GM18502 (cell line): ENCODE results near the gene GPR27.

Source experiments
- ATAC-seq: cut with Tn5 transposase; IDR thresholded peaks from one replicate; pipeline ENCODE4 v1.9.1; 2021; ENCODE audit warnings: mild to moderate bottlenecking; ENCODE audit not compliant: unreplicated experiment, poor library complexity

The GPR27 gene

DNA sequence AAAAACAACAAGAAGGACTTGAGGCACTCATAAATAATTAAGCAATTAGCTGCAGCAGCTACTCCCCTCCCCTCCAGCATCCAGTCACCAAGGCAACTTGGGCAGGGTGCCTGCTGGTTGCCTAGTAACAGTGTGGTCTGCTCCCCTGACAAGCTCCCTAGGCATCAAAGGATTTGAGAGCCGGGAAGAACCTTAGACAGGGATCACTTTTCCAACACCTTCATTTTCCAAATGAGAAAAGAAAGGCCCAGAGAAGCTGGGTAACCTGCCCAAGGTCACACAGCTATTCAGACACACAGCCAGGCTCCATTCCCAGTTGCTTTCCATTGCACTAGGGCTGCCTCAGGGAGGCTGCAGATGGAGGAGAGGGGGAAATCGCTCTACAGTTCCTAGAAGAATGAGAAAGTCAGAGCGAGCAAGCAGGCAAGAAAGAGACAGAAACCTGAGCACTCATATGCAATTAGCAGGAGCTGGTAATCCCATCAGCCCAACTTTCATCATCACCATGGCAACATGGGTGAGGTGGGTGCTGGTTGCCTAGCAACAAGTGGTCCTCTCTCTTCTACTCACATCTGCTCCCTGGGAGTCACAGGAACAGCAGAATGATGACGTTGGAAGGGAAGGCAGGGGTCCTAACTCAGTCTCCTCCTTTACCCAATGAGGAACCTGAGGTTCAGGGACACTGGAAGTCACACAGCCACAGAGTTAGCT is 24.9 kb upstream of the GPR27 start:
- no peak for ATAC-seq

DNA sequence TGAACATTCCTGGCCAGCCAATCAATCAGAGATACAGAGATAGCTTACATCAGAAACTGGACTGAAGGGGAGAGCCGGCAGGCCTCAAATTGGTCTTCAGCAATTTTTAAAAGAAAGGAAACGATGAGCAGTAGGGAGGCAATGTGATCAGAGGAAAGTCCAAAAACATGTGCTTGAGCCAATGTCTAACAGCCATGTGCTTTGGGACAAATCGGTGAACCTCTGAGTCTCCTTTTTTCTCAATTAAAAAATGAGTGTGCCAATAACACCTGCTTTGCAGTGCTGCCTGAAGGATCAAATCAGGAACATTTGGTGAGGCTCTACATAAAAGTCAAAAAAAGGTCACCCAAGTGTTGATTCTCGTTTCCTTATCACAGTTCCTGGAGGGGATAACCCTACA is 21.0 kb upstream of the GPR27 start:
- no peak for ATAC-seq

DNA sequence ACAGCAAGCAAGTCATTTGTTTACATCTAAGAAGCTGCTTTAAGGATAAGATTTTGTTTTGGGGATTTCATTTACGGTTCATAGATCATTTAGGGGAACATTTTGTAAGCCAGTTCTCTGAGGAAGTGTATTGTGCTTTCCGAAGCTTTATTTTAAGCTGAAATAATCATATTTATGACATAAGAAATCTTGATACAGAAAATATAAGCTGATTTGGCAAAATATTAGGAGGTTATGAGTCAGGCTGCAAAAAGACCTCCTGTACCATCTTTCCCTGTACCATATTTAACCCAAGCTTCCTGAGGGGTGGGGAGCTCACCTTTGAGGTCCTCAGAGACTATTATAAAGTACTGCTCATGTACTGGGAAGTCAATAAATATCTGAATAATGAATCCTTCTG is 20.3 kb upstream of the GPR27 start:
- no peak for ATAC-seq

DNA sequence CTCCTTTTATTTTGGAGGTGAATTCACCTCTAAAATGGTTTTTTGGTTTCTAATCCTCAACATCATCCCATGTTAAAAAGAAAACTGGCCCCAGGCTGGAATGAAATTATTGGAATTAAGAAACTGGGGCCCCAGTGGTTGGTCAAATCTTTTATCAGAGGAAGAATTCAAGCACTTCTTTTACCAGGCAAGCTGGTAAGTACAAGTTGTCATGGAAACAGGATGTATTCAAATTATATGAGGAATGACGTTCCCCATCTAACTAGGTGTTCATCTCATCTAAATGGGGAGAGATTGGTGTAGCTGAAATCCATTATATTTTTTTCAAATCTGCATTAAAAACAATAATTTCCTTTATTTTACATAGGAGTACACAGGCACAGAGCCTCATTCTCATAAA is 18.8 kb upstream of the GPR27 start:
- no peak for ATAC-seq

DNA sequence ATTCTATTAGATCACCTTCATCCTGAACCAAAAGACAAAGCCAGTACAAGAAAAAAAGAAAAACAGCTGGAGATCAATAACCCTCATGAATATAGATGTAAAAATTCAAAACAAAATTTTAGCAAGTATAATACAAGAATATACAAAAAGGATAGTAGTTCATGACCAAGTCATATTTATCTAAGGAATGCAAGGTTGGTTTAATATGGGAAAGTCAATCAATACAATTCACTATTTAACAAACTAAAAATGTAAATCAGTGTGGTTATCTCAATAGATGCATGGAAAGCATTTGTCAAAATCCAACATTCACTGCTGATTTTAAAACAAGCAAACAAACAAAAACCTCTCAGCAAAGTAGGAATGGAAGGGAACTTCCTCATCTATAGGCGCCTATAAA is 11.0 kb upstream of the GPR27 start:
- no peak for ATAC-seq

DNA sequence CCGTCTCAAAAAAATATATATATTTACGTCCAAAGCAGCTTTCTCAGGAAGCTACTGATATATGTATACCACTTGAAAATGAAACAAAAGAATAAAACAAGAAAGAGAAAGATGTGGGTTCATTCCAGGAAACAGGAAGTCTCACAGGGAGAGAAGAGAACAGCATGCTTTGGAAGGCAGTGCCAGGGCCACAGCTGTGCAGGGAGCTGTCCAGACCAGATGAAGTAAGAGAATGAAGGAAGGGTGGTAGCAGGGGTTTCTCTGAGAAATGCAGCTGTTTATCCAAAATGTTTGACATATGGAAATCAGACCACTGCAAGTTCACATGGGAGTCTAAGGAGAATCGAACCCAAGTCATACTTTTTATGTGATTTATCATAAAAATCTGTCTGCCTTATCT is 8.9 kb upstream of the GPR27 start:
- no peak for ATAC-seq

DNA sequence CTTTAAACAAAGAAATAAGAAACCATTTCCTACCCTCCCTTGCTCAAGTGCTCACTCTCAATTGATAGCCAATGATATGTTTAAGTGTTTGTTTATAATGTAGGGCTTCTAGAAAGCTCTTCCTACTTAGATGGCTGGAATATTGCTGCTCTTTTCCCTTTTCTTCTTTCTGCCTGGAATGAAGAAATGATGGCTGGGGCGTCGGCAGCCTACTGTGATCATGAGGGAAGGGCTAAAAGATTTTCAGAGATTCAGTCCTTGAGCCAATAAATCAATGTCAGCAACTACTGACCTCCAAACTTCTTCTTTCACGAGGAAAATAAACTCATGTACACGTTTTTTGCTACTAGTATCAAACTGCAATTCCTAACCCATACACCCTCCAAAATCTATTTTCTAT is 2.1 kb upstream of the GPR27 start:
- ATAC-seq = no peak

DNA sequence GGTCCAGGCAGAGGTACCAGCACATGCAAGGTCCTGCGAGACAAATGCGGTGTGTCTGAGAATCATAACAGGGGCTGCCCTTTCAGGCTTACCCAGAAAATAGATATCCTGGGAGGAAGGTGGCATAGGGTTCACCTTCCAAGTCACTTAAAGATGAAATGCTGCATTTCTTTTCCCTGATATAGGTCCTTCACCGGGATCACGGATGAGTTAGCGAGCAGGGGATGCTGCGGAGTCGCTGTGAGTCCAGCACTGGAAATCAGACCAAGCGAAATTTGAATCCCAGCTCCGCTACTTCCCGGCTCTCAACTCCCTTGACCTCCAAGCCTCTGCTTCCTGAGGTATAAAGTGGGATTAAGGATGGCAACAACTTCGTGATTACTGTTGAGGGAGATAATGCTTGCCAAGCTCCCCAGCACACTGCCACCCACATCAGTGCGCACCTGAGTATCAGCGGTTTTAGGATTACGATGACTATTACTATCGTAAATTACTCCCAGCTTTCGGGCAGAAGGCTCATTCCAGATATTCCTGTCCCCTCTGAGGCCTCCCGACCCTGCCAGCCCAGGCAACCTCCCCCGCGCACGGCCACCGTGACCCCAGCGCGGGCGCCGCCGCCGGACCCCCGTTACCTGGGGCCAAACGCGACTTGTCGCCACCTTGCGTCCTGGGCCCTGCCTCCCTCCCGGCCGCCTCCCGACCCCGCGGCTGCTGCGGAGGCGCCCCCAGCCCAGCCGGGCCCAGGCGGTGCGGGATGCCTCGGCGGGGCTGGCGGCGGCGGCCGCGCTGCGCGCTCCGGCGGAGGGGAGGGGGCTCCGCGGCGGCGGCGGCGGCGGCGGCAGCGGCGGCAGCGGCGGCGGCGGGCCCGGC is 589 bp upstream of the GPR27 start:
- no peak for ATAC-seq

DNA sequence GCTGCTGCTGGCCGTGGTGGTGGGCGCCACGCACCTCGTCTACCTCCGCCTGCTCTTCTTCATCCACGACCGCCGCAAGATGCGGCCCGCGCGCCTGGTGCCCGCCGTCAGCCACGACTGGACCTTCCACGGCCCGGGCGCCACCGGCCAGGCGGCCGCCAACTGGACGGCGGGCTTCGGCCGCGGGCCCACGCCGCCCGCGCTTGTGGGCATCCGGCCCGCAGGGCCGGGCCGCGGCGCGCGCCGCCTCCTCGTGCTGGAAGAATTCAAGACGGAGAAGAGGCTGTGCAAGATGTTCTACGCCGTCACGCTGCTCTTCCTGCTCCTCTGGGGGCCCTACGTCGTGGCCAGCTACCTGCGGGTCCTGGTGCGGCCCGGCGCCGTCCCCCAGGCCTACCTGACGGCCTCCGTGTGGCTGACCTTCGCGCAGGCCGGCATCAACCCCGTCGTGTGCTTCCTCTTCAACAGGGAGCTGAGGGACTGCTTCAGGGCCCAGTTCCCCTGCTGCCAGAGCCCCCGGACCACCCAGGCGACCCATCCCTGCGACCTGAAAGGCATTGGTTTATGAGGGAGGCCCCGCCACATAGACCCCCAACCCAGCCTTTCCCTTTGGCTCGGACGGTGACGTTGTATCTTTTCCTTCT is 1.1 kb downstream of the GPR27 start:
- ATAC-seq = no peak

DNA sequence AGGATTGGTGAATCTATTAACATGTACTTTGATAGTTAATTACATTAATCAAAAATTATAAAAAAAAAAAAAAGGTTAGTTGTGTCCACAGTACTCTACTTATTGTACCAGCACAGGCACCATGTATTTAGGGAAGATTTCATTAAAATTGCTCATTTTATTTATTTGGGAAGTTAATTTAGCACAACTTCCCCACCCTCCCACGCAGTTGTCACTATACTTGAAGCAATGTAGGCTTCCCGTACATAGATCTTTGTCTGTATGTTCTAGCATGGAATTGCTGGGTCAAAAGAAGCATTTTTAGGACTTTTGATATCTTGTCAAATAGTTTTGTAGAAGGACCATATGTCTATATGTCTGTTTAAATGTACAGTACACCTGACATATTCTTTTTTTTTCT is 4.4 kb downstream of the GPR27 start:
- ATAC-seq = no peak

DNA sequence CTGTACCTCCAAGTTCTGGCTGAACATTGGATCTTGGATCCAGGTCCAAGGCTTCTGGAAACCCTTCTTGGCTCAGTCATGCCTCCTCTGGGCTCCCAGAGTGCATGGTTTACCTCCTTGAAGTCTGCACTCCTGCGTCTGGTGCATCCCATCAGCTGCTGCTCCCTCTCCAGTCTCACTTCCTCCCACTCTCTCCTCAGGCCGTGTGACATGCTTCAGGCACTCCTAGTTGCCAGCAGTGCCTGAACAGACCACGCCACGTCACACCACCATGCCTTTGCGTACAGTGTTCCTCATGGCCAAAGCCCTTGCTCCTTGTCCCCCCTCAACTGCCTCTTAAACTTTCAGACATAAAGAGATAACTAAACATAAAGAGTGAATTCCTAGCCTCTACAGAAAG is 5.7 kb downstream of the GPR27 start:
- ATAC-seq = no peak

DNA sequence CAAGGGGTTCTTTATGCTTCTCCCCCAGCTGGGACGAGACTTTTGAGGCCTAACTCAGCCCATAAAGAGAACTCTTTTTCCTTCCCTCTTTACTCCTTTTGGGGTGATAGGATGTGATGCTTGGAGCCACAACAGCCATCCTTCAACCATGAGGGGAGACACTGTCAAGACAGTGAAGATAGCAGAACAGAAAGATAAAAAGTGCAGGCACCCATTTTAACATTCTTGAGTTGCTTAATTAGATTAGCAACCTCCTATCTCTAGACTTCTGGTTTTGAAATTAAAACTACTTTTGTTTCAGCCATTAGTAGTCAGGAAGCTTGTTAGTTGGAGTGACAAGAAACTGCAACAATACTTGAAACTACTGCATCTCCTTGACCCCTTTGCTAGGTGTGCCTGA is 6.5 kb downstream of the GPR27 start:
- no peak for ATAC-seq

DNA sequence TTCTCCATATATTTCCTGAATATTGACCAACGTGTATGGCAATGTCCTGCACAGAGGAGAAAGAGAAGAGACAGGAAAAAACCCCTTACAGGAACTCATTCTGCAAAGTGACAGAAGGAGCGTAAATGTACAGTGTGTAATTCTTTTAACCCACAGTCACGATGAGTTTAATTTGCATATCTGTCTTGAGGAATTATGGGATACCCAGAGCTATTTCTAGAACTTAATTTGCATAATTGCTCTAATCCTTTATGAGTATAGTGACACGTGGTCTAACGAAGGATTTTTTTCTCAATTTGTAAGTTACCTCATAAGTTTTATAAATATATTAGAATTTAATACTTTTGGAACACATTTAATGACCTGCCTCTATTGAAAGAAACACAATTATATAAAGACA is 9.8 kb downstream of the GPR27 start:
- no peak for ATAC-seq

DNA sequence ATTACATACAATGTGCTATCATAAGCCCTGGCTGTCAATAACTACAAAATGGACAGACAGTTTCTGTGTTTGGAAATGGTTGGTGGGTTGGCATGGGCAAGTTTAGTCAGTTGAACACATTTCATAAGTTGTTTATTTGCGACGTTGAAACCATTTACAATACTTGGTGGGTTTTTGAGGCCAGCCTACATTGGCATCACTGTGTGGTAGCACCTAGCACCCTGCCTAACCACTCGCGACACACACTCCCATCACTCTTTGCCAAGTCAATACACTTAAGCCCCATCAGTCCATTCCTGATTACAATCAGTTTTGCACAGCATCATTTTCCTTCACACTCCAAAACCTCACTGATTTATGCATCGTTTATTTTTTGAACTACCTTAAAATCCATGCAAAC is 17.5 kb downstream of the GPR27 start:
- no peak for ATAC-seq

DNA sequence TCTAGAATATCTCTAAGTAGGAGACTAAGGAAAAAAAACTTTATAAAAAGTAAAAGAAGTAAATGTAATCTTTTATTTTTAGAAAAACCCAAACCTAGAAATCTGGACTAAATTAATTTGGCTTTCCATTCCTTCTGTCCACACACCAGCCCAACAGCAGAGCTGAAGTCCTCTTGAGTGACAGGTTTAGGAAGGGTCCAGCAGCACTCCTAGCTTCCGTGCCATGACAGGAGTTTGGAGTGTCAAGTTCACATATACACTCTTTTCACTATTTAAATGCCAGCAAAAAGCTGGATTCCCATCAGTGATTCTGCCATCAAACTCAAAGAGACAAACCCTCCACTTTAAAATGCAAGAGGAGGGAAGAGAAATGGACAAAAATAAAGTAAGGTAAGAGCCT is 18.2 kb downstream of the GPR27 start:
- no peak for ATAC-seq

DNA sequence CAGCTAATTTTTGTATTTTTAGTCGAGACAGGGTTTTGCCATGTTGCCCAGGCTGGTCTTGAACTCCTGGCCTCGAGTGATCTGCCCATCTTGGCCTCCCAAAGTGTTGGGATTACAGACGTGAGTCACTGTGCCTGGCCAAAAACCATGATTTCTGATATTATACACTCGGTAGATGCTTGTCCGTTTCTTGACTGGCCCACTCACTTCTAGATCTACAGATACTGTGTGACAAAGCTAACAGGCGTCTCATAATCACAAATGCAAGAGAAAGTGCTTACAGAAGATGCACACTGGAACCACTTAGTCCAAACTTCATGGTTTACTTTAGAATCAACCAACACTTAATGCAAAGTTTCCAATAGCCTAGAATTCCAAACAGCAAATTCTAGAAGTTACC is 22.9 kb downstream of the GPR27 start:
- ATAC-seq = no peak

DNA sequence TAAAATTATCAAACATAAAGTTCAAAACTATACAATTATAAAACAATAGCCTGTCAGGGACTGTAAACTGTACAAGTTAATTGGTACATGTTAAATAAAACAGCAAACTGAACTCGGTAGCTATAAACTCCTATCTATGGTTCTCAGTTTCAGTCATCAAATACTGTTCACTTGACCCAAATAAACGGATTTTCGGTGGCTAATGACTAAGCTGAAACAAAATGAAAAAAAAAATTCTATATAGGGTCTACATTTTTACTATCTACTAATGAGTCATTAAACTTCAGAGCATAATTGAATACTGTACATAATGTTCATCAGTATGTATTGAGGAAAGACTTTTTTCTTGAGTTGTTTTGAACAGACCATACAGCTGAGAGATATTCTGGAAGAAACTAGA is 24.7 kb downstream of the GPR27 start:
- no peak for ATAC-seq

DNA sequence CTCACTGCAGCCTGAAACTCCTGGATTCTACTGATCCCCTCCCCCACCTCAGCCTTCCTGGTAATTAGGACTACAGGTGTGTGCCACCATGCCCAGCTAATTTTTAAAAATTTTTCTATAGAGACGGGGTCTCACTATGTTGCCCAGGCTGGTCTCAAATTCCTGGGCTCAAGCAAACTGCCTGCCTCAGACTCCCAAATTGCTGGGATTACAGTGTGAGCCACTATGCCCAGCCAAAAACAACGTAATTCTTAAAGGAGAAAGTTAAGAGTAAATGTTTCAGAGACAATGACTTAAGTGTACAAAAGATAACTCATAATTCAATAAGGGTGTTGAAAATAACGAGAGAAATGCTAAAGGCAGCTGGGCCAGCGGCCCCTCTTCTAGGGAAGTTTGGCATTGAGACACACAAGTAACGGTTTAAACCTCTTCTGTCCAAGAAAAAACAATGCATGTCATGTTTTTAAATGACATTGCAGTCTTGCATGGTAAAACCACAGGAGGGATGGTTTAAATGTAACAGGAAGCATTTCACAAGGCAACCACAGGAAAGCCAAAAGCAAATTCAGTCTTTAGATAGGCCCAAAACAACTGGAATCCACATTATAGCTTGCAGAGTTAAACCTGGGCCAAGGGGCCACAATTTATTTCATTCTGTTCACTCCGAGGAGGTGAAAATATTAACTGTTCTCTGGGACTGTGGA is 26.2 kb downstream of the GPR27 start:
- ATAC-seq = no peak

DNA sequence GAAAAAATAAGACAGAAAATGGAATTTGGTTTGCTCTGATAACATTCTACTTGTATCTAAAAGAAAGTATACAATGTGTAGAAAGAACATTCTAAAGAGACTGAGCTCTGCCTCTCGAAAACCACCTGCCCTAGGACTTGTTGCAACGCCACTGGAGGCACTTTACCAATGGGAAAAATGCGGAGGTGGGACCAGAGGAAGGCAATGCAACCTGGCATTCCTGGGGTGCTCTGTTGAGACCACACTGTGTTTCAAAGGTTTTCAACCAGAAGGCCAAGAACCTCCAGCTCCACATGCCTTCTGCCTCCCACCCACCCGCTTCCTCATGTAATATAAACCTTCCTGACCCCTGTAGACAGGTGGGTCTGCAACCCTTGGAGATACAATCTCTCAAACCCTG is 26.8 kb downstream of the GPR27 start:
- ATAC-seq = no peak

DNA sequence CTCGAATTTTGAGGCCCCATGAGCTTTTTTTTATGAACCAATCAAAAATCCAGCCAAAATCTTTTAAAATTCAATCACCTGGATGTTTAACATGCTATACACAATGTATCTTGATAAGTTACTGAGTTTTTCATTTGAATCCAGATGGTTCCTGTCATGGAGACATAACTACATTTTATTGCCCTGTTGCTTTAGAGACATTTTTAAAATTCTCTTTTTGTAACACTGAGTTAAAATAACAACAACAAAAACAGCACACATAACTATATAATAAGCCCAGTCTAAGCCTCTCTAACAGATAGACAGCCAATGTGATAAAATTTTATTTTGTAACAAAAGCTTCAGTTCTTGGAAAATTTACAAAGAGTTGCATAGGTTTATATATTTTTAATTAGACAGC is 29.5 kb downstream of the GPR27 start:
- no peak for ATAC-seq
